K562 (cell line): ENCODE data around the gene ALOX12B. TPM values are rescaled to one million over a fixed set of nuclear protein-coding genes. Genes with fewer than 3 reads are reported as not detected.
A peak's percentile ranks its signal among the peaks of the same experiment; 100 is the strongest.

Source experiments
- BDP1 ChIP-seq: IDR thresholded peaks from 3 replicates; pipeline ENCODE4 v1.6.1; 2011; ENCODE audit not compliant: insufficient read length, insufficient read depth
- HDAC1 ChIP-seq, 2 experiments: fragments of 450-650 bp; IDR thresholded peaks; 2 replicates each; pipeline ENCODE4 v1.6.1; 2016 to 2017; ENCODE audit warnings: inconsistent platforms in 1 of 2, mild to moderate bottlenecking in 1 of 2, moderate library complexity in 1 of 2
- NFIC ChIP-seq: fragments of 450-650 bp; IDR thresholded peaks from 2 replicates; pipeline ENCODE4 v1.6.1; 2017; ENCODE audit warnings: mild to moderate bottlenecking, inconsistent platforms
- SMC3 ChIP-seq: conservative IDR thresholded peaks from 2 replicates; pipeline ENCODE4 v1.6.1; 2011; ENCODE audit warnings: low read depth, low read length, improper control_type of control experiment; ENCODE audit not compliant: insufficient read depth
- THRAP3 ChIP-seq: fragments of 450-650 bp; IDR thresholded peaks from 2 replicates; pipeline ENCODE4 v1.6.1; 2016; ENCODE audit warnings: mild to moderate bottlenecking, inconsistent platforms, borderline replicate concordance
- polyA plus RNA-seq, 8 experiments: library from polyadenylated mRNA; depleted of rRNA in 4 of 8; stranded (reverse) in 5 of 8; unstranded in 3 of 8; fragments of >200 nt; fragmentation: Nextera tagmentation in 2 of 8; fragmentation: Illumina TruSeq in 1 of 8; extraction: Ambion mirVana in 2 of 8; extraction: Trizol in 1 of 8; gene quantifications; 2 replicates each; pipeline versions ENCODE4 v1.2.1 to v1.2.3, GENCODE V29; 2011 to 2014; ENCODE audit warnings: inconsistent platforms in 1 of 8, missing spikeins in 1 of 8
- total RNA-seq, 7 experiments: library from RNA; depleted of rRNA in 6 of 7; stranded (reverse); fragments of >200 nt in 6 of 7; fragmentation: Illumina TruSeq in 2 of 7; extraction: Trizol in 2 of 7; gene quantifications; 2 replicates each; pipeline versions ENCODE4 v1.2.1 to v1.2.3, GENCODE V29; 2011 to 2021; ENCODE audit warnings: low replicate concordance in 1 of 7
- TF ChIP-seq, protein P1 (sequence below): fragments of 450-650 bp; IDR thresholded peaks from 2 replicates; pipeline ENCODE4 v1.6.1; 2016; ENCODE audit warnings: low read depth
- TF ChIP-seq, protein P2 (sequence below), 2 experiments: fragments of 450-650 bp in 1 of 2; sonication (generic) in 1 of 2; formaldehyde crosslinking in 1 of 2; IDR thresholded peaks; 2 replicates each; pipeline versions ENCODE4 v1.7.1 to v1.9.0; 2016 to 2022; ENCODE audit warnings: inconsistent platforms in 1 of 2, mild to moderate bottlenecking in 1 of 2, missing genetic modification reagents in 1 of 2

Gene ALOX12B
- total and polyA plus RNA-seq, 9 of the 15 experiments (the other 6 are each of a cell fraction or from before 2014, with no cell fraction given): not detected

GRCh38 chr17:8118769-8119580 lies 31.5 kb upstream of the ALOX12B start (continued):
- TF ChIP-seq, protein P1, sequence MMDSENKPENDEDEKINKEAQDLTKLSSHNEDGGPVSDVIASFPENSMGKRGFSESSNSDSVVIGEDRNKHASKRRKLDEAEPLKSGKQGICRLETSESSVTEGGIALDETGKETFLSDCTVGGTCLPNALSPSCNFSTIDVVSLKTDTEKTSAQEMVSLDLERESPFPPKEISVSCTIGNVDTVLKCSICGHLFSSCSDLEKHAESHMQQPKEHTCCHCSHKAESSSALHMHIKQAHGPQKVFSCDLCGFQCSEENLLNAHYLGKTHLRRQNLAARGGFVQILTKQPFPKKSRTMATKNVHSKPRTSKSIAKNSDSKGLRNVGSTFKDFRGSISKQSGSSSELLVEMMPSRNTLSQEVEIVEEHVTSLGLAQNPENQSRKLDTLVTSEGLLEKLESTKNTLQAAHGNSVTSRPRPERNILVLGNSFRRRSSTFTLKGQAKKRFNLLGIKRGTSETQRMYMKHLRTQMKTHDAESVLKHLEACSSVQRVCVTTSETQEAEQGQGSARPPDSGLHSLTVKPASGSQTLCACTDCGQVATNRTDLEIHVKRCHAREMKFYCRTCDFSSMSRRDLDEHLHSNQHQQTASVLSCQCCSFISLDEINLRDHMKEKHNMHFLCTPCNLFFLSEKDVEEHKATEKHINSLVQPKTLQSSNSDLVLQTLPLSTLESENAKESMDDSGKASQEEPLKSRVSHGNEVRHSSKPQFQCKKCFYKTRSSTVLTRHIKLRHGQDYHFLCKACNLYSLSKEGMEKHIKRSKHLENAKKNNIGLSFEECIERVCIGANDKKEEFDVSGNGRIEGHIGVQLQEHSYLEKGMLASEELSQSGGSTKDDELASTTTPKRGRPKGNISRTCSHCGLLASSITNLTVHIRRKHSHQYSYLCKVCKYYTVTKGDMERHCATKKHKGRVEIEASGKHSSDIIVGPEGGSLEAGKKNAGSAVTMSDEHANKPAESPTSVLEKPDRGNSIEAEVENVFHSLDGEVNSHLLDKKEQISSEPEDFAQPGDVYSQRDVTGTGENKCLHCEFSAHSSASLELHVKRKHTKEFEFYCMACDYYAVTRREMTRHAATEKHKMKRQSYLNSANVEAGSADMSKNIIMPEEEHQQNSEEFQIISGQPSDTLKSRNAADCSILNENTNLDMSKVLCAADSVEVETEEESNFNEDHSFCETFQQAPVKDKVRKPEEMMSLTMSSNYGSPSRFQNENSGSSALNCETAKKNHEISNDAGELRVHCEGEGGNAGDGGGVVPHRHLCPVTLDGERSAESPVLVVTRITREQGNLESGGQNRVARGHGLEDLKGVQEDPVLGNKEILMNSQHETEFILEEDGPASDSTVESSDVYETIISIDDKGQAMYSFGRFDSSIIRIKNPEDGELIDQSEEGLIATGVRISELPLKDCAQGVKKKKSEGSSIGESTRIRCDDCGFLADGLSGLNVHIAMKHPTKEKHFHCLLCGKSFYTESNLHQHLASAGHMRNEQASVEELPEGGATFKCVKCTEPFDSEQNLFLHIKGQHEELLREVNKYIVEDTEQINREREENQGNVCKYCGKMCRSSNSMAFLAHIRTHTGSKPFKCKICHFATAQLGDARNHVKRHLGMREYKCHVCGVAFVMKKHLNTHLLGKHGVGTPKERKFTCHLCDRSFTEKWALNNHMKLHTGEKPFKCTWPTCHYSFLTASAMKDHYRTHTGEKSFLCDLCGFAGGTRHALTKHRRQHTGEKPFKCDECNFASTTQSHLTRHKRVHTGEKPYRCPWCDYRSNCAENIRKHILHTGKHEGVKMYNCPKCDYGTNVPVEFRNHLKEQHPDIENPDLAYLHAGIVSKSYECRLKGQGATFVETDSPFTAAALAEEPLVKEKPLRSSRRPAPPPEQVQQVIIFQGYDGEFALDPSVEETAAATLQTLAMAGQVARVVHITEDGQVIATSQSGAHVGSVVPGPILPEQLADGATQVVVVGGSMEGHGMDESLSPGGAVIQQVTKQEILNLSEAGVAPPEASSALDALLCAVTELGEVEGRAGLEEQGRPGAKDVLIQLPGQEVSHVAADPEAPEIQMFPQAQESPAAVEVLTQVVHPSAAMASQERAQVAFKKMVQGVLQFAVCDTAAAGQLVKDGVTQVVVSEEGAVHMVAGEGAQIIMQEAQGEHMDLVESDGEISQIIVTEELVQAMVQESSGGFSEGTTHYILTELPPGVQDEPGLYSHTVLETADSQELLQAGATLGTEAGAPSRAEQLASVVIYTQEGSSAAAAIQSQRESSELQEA: peak; percentile 58; the same call in 1 of the 2 replicates
- TF ChIP-seq, protein P2, sequence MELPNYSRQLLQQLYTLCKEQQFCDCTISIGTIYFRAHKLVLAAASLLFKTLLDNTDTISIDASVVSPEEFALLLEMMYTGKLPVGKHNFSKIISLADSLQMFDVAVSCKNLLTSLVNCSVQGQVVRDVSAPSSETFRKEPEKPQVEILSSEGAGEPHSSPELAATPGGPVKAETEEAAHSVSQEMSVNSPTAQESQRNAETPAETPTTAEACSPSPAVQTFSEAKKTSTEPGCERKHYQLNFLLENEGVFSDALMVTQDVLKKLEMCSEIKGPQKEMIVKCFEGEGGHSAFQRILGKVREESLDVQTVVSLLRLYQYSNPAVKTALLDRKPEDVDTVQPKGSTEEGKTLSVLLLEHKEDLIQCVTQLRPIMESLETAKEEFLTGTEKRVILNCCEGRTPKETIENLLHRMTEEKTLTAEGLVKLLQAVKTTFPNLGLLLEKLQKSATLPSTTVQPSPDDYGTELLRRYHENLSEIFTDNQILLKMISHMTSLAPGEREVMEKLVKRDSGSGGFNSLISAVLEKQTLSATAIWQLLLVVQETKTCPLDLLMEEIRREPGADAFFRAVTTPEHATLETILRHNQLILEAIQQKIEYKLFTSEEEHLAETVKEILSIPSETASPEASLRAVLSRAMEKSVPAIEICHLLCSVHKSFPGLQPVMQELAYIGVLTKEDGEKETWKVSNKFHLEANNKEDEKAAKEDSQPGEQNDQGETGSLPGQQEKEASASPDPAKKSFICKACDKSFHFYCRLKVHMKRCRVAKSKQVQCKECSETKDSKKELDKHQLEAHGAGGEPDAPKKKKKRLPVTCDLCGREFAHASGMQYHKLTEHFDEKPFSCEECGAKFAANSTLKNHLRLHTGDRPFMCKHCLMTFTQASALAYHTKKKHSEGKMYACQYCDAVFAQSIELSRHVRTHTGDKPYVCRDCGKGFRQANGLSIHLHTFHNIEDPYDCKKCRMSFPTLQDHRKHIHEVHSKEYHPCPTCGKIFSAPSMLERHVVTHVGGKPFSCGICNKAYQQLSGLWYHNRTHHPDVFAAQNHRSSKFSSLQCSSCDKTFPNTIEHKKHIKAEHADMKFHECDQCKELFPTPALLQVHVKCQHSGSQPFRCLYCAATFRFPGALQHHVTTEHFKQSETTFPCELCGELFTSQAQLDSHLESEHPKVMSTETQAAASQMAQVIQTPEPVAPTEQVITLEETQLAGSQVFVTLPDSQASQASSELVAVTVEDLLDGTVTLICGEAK (IDR thresholded peaks at IDR 0.05): peak; percentile 81
- TF ChIP-seq, protein P2 (CRISPR knock-in tag; IDR thresholded peaks at IDR 0.05): no peak
- TF ChIP-seq SMC3 (peak; percentile 51), HDAC1 (IDR thresholded peaks at IDR 0.05) (peak in 1 of 2 experiments; percentile 73; a peak in 1 of 4 replicates), THRAP3 (no peak), BDP1 (peak; percentile 74), NFIC (peak; percentile 71)
